Hepatocyte (in vitro differentiated cells): Measurements from ENCODE around the gene HIP1.

Experiments
- CTCF ChIP-seq: fragments of 200-600 bp; sonication (generic); IDR thresholded peaks from 2 replicates; pipeline ENCODE4 v1.5.1; 2016; ENCODE audit warnings: antibody characterized with exemption, mild to moderate bottlenecking; ENCODE audit not compliant: poor library complexity
- EZH2 ChIP-seq: fragments of 200-600 bp; sonication (generic); IDR thresholded peaks from 2 replicates; pipeline ENCODE4 v1.6.1; 2016; ENCODE audit warnings: antibody characterized with exemption, mild to moderate bottlenecking, borderline replicate concordance

GRCh38 chr7:75624134-75624832, 114.5 kb downstream of the HIP1 start:
- TF ChIP-seq CTCF (no peak), EZH2 (no peak)
